Glomerular endothelial cell (primary cell): ENCODE measurements around the gene ADCY7. TPM values are rescaled to one million over a fixed set of nuclear protein-coding genes. Genes with fewer than 3 reads are reported as not detected.
"Not testable (repeated sequence)": the region's sequence is repeated elsewhere in the genome, so short reads cannot be mapped to it uniquely, and the experiment has no call there.

ENCODE experiments used
- DNase-seq: peaks from one replicate; pipeline ENCODE4 v3.0.0-alpha.2; 2011; ENCODE audit warnings: low read depth, low spot score; ENCODE audit errors: extremely low read depth
- total RNA-seq: library from RNA; depleted of rRNA; stranded (reverse); fragments of >200 nt; gene quantifications from 2 replicates; pipeline ENCODE4 v1.2.3, GENCODE V29; 2015

ADCY7 gene
- total RNA-seq: 15.2 and 24.3 TPM in 2 replicates

GRCh38 chr16:50266337-50267091, at the start of gene ADCY7:
ADCY7 (plus strand) TSS chr16:50266551; CDS start chr16:50288180, 21,629 bp downstream.
- no peak for DNase-seq

- DNase-seq: no peak
Observed at GRCh38 chr16:50219402-50219975, 46.9 kb upstream of the ADCY7 start.

DNA sequence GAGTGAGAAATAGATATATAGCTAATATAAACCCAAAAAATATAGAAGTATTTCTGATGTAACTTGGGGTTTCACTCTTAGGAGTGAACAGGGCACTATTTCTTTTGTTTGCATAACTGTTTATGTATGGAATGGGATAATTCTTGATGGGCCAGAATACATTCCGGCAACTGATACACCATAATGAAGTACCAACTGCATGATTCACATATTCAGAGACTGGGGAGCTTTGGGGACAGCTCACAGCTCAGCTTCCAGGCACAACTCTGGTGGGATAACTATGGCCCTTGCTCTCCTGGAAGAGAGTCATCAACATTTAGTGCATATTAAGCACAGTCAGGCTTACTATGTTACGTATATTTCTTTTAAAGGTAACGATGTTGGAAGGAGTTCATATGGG, 42.1 kb upstream of the ADCY7 start:
- no peak for DNase-seq

DNA sequence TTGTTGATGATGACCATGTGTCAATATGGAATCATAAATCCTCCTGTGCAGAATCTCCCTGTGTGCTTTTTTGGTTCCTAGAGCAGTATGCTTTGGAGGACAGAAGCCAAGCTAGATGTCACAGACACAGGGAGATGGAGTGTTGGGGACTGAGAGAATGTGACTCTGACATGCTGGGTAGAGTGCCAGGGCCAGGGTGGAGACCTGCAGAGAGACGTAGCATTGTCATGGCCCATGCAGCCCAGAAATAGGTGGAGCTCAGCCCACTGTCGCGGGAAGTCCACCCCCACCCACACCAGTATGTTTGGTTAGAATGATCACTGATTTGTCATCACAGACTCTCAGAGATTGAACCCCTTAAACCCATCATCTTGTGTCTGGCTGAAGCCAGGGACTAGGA, 39.2 kb upstream of the ADCY7 start:
- no peak for DNase-seq

GRCh38 chr16:50227665-50228064, 38.7 kb upstream of the ADCY7 start:
- no peak for DNase-seq

DNA sequence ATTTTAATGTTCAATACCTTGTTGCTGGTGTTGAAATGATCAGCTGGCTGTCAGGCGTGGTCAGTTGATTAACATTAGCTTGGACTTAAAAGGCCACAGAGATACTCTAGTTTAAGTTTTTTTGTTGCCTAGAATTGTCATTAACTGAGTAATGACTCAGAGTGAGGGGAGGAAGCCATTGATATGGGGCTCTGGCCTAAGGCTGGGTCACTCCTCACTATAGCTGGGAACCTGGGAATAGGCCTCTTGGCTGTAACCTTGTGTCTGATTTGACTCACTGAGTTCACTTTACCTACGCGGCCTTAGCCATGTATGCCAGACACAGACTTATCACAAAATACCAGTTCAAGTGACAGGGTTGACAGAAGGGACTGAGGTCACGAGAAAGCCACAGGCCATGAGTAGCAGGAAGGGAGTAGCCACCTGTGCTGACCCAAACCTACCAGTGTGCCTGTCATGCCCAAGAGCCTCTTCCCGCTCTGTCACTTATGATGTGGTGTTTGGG, 37.9 kb upstream of the ADCY7 start:
- no peak for DNase-seq

DNA sequence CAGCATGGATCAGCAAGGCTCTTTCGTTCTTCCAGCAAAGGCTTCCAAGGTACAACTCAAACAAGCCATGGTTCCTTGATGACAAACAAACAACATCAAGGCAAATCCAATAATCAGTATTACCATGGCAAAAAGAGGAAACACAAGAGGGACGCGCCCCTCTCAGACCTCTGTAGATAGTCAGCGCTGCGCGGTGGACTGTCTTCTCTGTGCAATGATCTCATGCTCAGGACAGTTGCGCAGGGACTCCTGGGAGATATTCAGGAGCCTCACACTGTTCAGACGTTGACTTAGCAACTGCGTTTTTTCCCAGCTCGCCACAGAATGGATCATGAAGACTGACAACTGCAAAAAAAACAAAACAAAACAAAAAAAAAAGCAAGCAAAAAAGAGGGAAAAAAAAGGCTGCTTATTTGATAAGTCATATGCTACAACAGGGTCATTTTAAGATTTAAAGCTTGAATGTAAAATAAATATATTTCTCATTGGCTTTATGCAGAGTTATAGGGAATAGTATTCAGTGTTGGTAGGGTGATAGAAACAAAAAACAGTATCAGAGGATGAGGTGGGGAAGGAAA, 37.1 kb upstream of the ADCY7 start:
- DNase-seq: no peak

GRCh38 chr16:50234771-50235556, 31.4 kb upstream of the ADCY7 start:
- no peak for DNase-seq

DNA sequence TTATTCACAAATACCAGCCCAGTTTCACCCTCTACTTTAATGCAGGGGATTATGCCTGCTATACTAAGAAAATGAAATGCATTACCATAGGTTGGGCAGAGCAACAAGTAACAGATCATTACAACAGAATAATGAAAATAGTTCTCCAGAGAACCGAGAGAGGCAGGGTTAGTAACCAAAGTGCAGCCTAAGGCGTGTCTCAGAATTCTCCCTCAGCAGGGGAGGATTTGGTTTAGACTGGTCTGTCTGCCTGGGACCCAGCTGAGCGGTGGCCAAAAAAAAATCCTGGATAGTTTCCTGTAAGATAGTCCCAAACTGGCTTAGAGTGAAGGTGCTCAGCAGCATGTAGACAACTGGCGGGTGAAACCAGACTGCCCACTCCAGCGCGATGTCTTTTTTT, 30.8 kb upstream of the ADCY7 start:
- no peak for DNase-seq

- DNase-seq: no peak
Observed at GRCh38 chr16:50238314-50238713, 28.0 kb upstream of the ADCY7 start.

DNA sequence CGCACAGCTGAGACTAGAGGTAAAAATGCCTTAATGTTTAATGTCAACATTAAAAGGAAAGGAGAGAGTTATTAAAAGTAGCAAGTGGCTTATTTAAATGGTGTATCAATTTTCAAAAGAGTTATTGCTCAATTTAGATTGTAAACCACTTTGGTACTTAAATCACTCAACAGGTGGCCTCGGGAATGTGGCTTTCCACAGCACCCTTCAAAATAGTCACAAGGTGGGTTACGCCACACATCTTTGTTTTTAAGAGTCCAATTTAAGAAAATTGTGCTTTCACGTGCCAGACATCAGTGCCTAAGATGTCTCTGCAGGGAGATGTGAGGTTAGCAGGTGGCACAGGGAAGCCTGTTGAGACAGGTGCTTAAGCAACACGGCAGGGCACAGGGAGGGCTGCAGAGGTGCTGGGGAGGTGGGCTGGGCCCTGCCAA, 27.5 kb upstream of the ADCY7 start:
- DNase-seq: no peak

DNA sequence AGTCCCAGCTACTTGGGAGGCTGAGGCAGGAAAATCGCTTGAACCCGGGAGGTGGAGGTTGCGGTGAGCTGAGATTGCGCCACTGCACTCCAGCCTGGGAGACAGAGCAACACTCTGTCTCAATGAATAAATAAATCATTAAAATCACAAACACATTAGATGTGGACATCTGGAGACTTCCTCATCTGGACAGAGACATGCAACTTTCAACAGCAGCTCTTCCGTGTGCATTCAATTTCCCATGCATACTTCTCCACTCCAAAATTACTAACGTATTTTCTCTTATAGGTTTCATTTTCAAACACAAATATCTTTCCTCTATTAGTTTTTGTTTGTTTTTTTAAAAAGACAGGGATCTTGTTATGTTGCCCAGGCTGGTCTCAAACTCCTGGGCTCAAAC, 23.3 kb upstream of the ADCY7 start:
- DNase-seq: not testable (repeated sequence)

DNA sequence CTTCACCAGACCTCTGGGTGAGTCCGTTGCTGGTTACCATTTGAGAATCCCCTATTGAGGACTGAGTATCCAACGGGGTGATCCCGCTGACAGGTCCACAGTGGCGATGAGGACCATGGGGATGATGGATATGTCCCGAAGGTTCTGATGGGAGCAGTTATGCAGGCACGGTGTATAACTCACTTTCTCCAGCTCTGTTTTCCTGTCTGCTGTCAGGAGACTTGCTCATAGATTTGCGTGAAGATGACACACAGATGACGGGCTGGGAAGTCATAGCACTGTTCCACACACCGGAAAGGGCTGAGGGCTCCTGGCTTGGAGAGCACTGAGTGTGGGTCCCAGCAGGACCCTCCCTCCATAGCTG, 22.2 kb upstream of the ADCY7 start:
- DNase-seq: no peak

DNA sequence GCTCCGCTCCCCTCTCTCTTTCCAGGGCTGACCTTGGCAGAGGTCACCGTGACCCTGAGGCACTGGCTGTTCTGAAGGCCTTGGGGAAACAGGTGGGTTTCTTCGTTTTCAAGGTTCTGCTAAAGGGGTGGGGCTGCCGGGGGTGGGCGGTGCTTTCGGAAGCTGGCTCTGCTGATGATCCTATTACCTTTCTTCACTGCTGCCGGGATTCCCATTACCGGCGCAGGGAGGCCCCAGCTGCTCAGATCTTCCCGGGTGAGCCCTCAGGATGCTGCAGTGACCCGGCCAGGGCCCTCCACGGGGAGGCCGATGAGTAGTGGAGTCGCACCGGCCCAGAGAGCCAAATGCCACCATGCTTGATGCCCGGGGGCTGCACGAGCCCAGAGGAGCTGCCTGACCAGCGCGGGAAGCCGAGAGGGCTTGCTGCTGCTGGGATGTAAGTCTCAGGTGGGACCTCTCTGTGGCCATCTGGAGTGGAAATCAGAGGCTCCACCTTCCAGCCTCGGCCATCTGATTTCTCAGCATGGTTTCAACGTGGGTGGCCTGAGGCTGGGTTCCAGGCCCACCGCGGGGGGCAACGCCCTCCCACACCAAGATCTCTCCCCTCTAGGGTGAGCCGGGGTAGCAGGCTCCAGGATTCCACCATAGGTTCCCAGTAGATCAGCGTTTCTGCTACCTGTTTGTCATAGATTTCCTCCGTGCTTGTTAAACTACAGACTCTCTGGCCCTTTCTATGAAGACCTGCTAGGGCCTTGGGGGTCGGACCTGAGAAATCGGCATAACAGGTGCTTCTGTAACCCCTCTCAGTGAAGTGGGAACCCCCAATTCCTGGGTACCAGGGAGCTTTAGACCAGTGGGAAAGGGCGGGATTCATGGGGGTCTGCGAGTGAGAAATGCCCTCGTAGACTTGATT, 21.6 kb upstream of the ADCY7 start:
- DNase-seq: no peak

- no peak for DNase-seq
Observed at GRCh38 chr16:50245417-50246298, 20.7 kb upstream of the ADCY7 start.

- no peak for DNase-seq
Observed at GRCh38 chr16:50246299-50247122, 19.8 kb upstream of the ADCY7 start.

DNA sequence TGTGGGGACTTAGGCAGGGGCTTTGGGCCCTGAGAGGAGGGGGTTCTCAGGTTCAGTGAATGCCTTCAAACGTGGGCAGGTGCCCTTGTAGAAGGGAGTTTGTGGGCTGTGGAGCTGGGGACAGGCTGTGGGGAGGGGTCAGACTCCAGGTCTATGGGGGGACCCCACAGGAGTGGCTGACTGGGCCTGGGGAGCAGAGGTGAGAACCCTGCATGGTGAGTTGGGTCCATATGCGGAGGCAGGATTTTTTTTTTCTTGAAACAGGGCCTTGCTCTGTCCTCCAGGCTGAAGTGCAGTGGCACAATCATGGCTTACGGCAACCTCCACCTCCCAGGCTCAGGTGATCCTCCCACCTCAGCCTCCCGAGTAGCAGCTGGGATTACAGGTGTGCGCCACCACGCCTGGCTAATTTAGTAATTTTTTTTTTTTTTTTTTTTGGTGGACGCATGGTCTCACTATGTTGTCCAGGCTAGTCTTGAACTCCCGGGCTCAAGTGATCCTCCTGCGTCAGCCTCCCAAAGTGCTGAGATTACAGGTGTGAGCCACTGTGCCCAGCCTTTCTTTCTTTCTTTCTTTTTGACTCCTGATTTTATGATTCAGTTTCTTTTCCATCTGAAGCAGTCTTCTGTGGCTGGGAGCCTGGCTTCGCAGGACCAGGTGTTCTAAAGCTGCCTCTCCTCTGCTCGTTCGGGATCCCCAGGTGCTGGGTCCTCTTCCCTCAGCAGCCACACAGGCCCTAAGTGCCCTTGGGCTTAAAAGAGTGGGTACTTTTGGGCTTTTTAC, 19.0 kb upstream of the ADCY7 start:
- DNase-seq: no peak
